Nephron progenitor cell (in vitro differentiated cells): ENCODE results near the gene HPN.

Experiments
- DNase-seq: peaks from one replicate; pipeline ENCODE4 v3.0.0; 2021
- H3K27ac Mint-ChIP-seq: 2 replicates; pipeline ENCODE4 v1.8.0; 2021; ENCODE audit warnings: mild to moderate bottlenecking, moderate library complexity, mixed read lengths
- H3K27me3 Mint-ChIP-seq: 2 replicates; pipeline ENCODE4 v1.8.0; 2021; ENCODE audit warnings: mild to moderate bottlenecking, low read depth, mixed read lengths; ENCODE audit not compliant: poor library complexity
- H3K36me3 Mint-ChIP-seq: 2 replicates; pipeline ENCODE4 v1.8.0; 2021; ENCODE audit warnings: low read depth, mixed read lengths
- H3K4me1 Mint-ChIP-seq: 2 replicates; pipeline ENCODE4 v1.8.0; 2021; ENCODE audit warnings: mixed read lengths
- H3K4me3 Mint-ChIP-seq: 2 replicates; pipeline ENCODE4 v1.8.0; 2021; ENCODE audit warnings: mild to moderate bottlenecking, moderate library complexity, mixed read lengths
- H3K9me3 Mint-ChIP-seq: 2 replicates; pipeline ENCODE4 v1.8.0; 2021; ENCODE audit warnings: mild to moderate bottlenecking, moderate library complexity, mixed read lengths
- TF ChIP-seq, protein P1 (sequence below): fragments of 200-600 bp; sonication (generic); IDR thresholded peaks from 2 replicates; pipeline ENCODE4 v1.5.0; 2021; ENCODE audit warnings: antibody characterized with exemption

The HPN gene

DNA sequence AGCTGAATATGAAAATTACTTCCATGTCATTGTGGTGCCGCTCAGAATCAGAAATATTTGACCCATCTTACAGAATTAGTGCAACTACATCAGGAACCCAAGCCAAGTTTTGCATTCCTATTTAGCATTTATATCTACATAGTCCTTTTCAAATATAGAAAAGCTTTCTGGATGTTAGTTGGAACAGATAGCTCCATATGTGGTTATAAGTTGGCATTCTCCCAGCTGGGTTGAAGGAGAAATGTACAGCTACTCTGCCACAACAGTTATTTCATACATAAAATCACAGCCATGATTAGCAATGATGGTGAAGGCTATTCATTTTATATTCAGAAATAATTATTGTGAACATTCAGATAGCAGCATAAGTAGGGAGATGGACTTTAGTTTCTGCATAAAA is 28.2 kb downstream of the HPN start:
- DNase-seq = no peak
- Mint-ChIP-seq H3K9me3 (peaks cover 3% of the 10 kb centered on the region), H3K4me1 (peaks cover 25% of the 10 kb centered on the region), H3K27ac (no peak overlapping the region), H3K27me3 (peaks cover 15% of the 10 kb centered on the region), H3K36me3 (no peaks in the 10 kb centered on the region), H3K4me3 (no peak overlapping the region)
- TF ChIP-seq, protein P1, sequence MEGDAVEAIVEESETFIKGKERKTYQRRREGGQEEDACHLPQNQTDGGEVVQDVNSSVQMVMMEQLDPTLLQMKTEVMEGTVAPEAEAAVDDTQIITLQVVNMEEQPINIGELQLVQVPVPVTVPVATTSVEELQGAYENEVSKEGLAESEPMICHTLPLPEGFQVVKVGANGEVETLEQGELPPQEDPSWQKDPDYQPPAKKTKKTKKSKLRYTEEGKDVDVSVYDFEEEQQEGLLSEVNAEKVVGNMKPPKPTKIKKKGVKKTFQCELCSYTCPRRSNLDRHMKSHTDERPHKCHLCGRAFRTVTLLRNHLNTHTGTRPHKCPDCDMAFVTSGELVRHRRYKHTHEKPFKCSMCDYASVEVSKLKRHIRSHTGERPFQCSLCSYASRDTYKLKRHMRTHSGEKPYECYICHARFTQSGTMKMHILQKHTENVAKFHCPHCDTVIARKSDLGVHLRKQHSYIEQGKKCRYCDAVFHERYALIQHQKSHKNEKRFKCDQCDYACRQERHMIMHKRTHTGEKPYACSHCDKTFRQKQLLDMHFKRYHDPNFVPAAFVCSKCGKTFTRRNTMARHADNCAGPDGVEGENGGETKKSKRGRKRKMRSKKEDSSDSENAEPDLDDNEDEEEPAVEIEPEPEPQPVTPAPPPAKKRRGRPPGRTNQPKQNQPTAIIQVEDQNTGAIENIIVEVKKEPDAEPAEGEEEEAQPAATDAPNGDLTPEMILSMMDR = no peak

GRCh38 chr19:35070471-35070870 is 28.9 kb downstream of the HPN start:
- TF ChIP-seq, protein P1 = no peak
- Mint-ChIP-seq H3K4me3 (no peak overlapping the region), H3K4me1 (peaks cover 25% of the 10 kb centered on the region), H3K27ac (no peak overlapping the region), H3K9me3 (peaks cover 3% of the 10 kb centered on the region), H3K36me3 (no peaks in the 10 kb centered on the region), H3K27me3 (peaks cover 12% of the 10 kb centered on the region)
- no peak for DNase-seq

DNA sequence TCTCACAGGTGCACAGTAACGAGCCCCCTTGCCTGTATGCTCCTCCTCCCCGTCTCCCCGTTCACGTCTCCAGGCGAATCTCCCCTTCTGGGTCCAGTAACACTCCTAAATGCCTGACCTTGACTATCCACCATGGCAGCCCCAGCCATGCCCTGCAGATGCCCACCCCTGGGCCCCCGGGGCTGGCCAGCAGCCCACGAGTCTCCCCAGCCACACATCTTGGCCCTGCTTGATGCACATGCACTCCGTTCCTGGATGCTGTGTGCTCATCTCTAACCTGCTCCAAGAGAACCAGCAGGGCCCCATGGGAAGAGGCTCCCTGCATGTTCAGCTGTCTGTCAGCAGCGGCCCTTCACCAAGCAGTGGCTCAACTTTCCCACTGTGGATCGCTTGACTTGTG is 32.0 kb downstream of the HPN start:
- Mint-ChIP-seq H3K27ac (no peak overlapping the region), H3K36me3 (no peaks in the 10 kb centered on the region), H3K9me3 (peaks cover 3% of the 10 kb centered on the region), H3K4me3 (no peak overlapping the region), H3K4me1 (peaks cover 10% of the 10 kb centered on the region), H3K27me3 (peaks cover 13% of the 10 kb centered on the region)
- no peak for DNase-seq
- TF ChIP-seq, protein P1 = no peak

GRCh38 chr19:35073941-35074340 is 32.4 kb downstream of the HPN start:
- TF ChIP-seq, protein P1 = no peak
- H3K9me3 Mint-ChIP-seq = peaks cover 3% of the 10 kb centered on the region
- no peaks in the 10 kb centered on the region for H3K36me3 Mint-ChIP-seq
- H3K4me3 Mint-ChIP-seq = no peak overlapping the region
- DNase-seq = no peak
- no peak overlapping the region for H3K27ac Mint-ChIP-seq
- peaks cover 10% of the 10 kb centered on the region for H3K4me1 Mint-ChIP-seq
- H3K27me3 Mint-ChIP-seq = peaks cover 15% of the 10 kb centered on the region

DNA sequence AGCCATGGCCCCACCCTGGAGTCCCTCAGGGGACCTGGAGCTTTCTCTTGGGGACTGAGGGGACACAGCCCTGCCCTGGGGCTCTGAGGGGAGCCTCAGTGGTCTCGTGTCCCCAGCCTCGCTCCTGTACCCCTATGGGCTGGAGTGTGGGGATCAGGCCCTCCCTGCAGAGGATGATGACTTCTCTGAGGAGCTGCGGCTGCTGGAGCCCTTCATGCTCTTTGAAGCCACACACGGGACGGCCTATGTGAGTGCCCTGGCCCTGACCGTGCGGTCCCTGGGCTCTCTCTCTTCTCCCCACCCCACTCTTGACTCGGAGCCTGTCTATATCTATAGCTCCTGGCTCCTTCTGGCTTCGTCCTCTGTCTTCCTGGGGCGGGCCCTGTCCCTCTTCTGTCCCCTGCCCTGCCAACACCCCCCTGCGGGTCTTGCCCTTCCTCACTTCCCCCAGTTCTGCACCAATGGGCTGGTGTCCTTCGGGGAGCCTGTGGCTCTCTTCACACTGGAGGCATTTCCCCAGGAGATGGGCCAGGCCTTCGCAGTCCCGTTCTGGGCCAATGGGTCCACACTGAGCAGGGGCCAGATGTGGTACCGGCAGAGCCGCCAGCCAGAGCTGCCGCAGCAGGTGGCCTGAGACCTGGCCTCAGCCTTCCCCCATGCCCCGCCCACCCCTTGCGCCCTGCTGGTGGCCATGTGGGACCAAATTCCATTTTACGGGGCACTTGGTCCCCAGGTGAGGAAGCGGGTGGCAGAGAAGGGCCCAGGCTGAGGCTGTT is 33.1 kb downstream of the HPN start:
- Mint-ChIP-seq H3K4me1 (peaks cover 10% of the 10 kb centered on the region), H3K27me3 (peaks cover 15% of the 10 kb centered on the region), H3K27ac (no peak overlapping the region), H3K9me3 (peaks cover 3% of the 10 kb centered on the region), H3K36me3 (no peaks in the 10 kb centered on the region), H3K4me3 (no peak overlapping the region)
- no peak for DNase-seq
- TF ChIP-seq, protein P1 = no peak
